ENCODE data around the gene KDELR3. TPM values are rescaled to one million over a fixed set of nuclear protein-coding genes. Genes with fewer than 3 reads are reported as not detected.

KDELR3 gene
- total RNA-seq, 1 experiment from 2014 or later = 15.5 TPM

DNA sequence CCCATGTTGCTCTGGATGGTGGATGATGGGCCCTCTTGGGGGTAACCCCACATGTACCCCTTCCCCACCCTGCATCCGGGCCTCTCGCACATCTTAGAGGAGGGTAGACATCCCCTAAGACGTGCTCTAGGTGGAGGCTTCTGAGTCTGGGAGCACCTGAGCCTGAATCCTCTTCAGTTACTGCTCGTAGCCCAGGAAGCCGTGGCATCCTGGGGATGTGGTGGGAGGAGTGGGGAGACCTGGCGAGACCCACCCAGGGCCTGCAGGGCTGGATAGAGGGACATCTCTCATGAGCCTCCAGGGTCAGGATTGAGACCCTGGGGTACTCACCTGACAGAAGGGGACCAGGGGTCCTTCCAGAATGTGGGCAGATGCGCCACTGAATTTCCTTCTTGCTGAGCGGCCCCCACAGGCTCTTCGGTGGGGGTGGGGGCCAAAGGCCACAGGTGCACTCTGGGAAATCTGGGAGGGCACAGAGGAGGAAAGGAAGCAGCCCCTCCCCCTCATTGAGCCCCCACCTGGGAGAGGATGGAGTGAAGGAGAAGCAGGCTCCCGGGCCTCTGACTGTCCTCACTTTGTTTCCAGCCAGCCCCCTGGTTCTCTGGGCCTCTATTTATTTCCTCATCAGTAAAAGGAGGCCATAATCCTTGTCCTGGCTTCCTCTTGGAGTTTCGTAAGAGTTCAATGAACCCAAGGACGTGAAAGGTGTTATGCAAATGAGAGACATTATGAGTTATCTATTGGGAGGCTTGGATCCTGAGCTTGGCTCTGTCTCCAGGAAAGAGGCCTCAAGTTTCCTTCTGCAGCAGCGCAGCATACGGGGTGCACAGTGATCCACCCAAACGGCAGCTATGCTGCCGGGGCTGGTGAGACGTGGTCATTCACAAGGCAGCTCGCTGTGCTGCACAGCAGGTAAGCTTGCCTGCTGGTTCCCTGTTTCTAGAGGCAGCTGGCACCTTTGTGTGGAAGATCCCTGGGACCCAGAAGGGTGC lies 44.1 kb upstream of the KDELR3 start:
- no TSS peak for BruUV-seq (replicated peaks)
- ChIA-PET CTCF (no interaction called here), POLR2A (ENCODE audit: unreplicated experiment) (interaction anchor here (0.5 to 0.6 kb wide), 2 partner anchors 118 to 582 kb away, joined by 3 to 6 read pairs; no protein-coding TSS in a partner anchor)
- Histone ChIP-seq H3K79me2 (ENCODE audit: low read depth) (no peaks in the 10 kb centered on the region), H3F3A (ENCODE audit: insufficient read depth, low read depth) (no peaks in the 10 kb centered on the region; the same call in 1 of the 2 replicates), H3K4me1 (replicated peaks; ENCODE audit: insufficient read depth) (no peaks in the 10 kb centered on the region), H3K9me3 (ENCODE audit: insufficient read depth, low read depth) (no peaks in the 10 kb centered on the region), H4K20me1 (ENCODE audit: insufficient read depth) (no peaks in the 10 kb centered on the region), H3K27me3 (ENCODE audit: insufficient read depth, low read depth) (no peaks in the 10 kb centered on the region), H3K4me2 (no peak overlapping the region), H3K27ac (no peak overlapping the region), H3K36me3 (ENCODE audit: low read depth) (no peaks in the 10 kb centered on the region), H3K9me2 (ENCODE audit: insufficient read depth) (no peaks in the 10 kb centered on the region), H2AFZ (no peak overlapping the region), H3K4me3 (no peak overlapping the region)
- no peak for DNase-seq
- intact Hi-C loops (cut with micrococcal nuclease; ENCODE audit: unreplicated experiment) = no loop called here
- TF ChIP-seq, protein P1, sequence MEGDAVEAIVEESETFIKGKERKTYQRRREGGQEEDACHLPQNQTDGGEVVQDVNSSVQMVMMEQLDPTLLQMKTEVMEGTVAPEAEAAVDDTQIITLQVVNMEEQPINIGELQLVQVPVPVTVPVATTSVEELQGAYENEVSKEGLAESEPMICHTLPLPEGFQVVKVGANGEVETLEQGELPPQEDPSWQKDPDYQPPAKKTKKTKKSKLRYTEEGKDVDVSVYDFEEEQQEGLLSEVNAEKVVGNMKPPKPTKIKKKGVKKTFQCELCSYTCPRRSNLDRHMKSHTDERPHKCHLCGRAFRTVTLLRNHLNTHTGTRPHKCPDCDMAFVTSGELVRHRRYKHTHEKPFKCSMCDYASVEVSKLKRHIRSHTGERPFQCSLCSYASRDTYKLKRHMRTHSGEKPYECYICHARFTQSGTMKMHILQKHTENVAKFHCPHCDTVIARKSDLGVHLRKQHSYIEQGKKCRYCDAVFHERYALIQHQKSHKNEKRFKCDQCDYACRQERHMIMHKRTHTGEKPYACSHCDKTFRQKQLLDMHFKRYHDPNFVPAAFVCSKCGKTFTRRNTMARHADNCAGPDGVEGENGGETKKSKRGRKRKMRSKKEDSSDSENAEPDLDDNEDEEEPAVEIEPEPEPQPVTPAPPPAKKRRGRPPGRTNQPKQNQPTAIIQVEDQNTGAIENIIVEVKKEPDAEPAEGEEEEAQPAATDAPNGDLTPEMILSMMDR (conservative IDR thresholded peaks at IDR 0.05) = no peak
- TF ChIP-seq EZH2 (IDR thresholded peaks at IDR 0.05; ENCODE audit: low read depth) = no peak

DNA sequence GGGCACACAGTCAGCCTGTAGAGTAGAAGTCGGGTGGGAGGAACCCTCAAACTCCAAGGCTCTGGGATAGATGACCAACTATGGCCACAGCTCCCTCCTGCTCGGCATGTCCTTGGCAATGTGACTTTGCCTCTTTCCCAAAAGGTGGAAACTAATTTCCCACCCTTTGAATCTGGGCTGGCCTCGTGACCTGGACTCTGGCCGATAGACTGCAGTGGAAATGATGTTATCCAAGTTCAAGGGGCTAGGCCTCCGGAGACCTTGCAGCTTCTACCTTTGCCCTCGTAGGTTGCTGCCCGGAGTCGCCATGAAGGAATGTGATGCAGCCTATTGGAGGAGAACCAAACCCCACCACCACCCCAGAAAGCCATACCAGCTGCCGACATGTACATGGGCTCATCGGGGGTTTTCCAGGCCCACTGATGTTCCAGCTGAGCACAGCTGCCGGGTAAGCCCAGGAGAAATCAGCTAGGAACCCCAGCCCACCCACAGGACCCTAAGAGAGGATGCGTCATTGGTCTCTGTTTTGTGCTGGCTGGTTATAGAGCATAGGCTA lies 43.3 kb upstream of the KDELR3 start:
- Histone ChIP-seq H3K9me2 (ENCODE audit: insufficient read depth) (no peaks in the 10 kb centered on the region), H3K9me3 (ENCODE audit: insufficient read depth, low read depth) (no peaks in the 10 kb centered on the region), H3K79me2 (ENCODE audit: low read depth) (no peaks in the 10 kb centered on the region), H3K27me3 (ENCODE audit: insufficient read depth, low read depth) (no peaks in the 10 kb centered on the region), H3F3A (ENCODE audit: insufficient read depth, low read depth) (no peaks in the 10 kb centered on the region; the same call in 1 of the 2 replicates), H3K4me3 (no peak overlapping the region), H3K36me3 (ENCODE audit: low read depth) (no peaks in the 10 kb centered on the region), H2AFZ (no peak overlapping the region), H3K4me2 (no peak overlapping the region), H3K4me1 (replicated peaks; ENCODE audit: insufficient read depth) (no peaks in the 10 kb centered on the region), H4K20me1 (ENCODE audit: insufficient read depth) (no peaks in the 10 kb centered on the region), H3K27ac (no peak overlapping the region)
- no peak for DNase-seq
- BruUV-seq (replicated peaks) = no TSS peak
- intact Hi-C loops (cut with micrococcal nuclease; ENCODE audit: unreplicated experiment) = no loop called here
- ChIA-PET CTCF (no interaction called here), POLR2A (ENCODE audit: unreplicated experiment) (interaction anchor here (0.5 to 0.6 kb wide), 2 partner anchors 118 to 581 kb away, joined by 3 to 6 read pairs; no protein-coding TSS in a partner anchor)
- no peak for TF ChIP-seq EZH2 (IDR thresholded peaks at IDR 0.05; ENCODE audit: low read depth)
- TF ChIP-seq, protein P1 (conservative IDR thresholded peaks at IDR 0.05) = no peak

DNA sequence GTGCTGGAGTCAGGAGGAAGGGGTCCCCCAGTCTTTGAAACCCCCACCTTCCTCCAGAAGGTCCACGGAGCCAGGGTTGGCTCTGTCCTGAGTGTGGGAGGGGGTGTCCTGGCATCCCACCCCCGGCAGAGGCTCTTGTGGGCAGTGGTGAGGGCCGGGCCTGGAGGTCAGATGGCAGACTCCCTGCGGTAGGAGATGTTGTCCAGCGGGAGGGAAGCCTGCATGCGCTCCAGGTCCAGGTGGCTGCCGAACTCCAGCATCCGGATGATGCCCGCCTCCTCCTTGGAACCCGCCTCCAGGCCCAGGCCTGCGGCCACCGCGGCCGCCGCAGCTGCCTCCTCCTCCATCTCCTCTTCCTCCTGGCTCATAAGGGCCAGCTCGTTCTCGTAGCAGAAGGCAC lies 41.3 kb upstream of the KDELR3 start:
- no peak overlapping the region for H2AFZ ChIP-seq
- ChIA-PET CTCF (no interaction called here), POLR2A (ENCODE audit: unreplicated experiment) (no interaction called here)
- no peaks in the 10 kb centered on the region; the same call in 1 of the 2 replicates for H3F3A ChIP-seq (ENCODE audit: insufficient read depth, low read depth)
- TF ChIP-seq, protein P1 (conservative IDR thresholded peaks at IDR 0.05) = no peak
- TF ChIP-seq EZH2 (IDR thresholded peaks at IDR 0.05; ENCODE audit: low read depth) = no peak
- DNase-seq = no peak
- H3K9me2 ChIP-seq (ENCODE audit: insufficient read depth) = no peaks in the 10 kb centered on the region
- no peaks in the 10 kb centered on the region for H4K20me1 ChIP-seq (ENCODE audit: insufficient read depth)
- no peaks in the 10 kb centered on the region for H3K27me3 ChIP-seq (ENCODE audit: insufficient read depth, low read depth)
- BruUV-seq (replicated peaks) = no TSS peak
- H3K27ac ChIP-seq = no peak overlapping the region
- no peaks in the 10 kb centered on the region for H3K79me2 ChIP-seq (ENCODE audit: low read depth)
- no peaks in the 10 kb centered on the region for H3K9me3 ChIP-seq (ENCODE audit: insufficient read depth, low read depth)
- H3K4me1 ChIP-seq (replicated peaks; ENCODE audit: insufficient read depth) = no peaks in the 10 kb centered on the region
- intact Hi-C loops (cut with micrococcal nuclease; ENCODE audit: unreplicated experiment) = no loop called here
- H3K4me2 ChIP-seq = no peak overlapping the region
- H3K4me3 ChIP-seq = no peak overlapping the region
- H3K36me3 ChIP-seq (ENCODE audit: low read depth) = no peaks in the 10 kb centered on the region

All from PC-9 (cell line).